HCT116 (cell line): ENCODE results near the gene SPEM1. TPM values are rescaled to one million over a fixed set of nuclear protein-coding genes. Genes with fewer than 3 reads are reported as not detected.
A peak's percentile ranks its signal among the peaks of the same experiment; 100 is the strongest.

Source experiments
- ATAC-seq: fragments of 200-7000 bp; cut with Tn5 transposase; 2 replicates; pipeline ENCODE4 v1.9.1; 2020; ENCODE audit warnings: mild to moderate bottlenecking, moderate library complexity
- BruUV-seq: library from RNA; stranded (reverse); fragments of 400-500 nt; replicated peaks from 2 replicates; lab custom pipeline; 2021; lab: Mats Ljungman, UMichigan
- CTCF ChIA-PET: fragments of 300-600 bp; sonication (Branson Sonifier 250); formaldehyde crosslinking; loops from one replicate; lab custom pipeline; 2021; ENCODE audit warnings: antibody characterized with exemption; lab: Charles Lee
- POLR2A ChIA-PET: fragments of 300-600, 350-600 bp; sonication (Branson Sonifier 250); formaldehyde crosslinking; loops from one replicate; lab custom pipeline; 2021; ENCODE audit warnings: antibody characterized with exemption; lab: Charles Lee
- RAD21 ChIA-PET, 2 experiments: fragments of 300-600 bp; sonication (Branson Sonifier 250); formaldehyde crosslinking; loops; one replicate each; lab custom pipeline; 2023; ENCODE audit warnings: low total read pairs in 2 of 2; ENCODE audit not compliant: uncharacterized antibody in 2 of 2, unreplicated experiment in 2 of 2, low non-redundant PET in 1 of 2; lab: Charles Lee
- DNase-seq: peaks from one replicate; pipeline ENCODE4 v3.0.0-alpha.2; 2010; ENCODE audit warnings: low read depth, low spot score
- H2AFZ ChIP-seq: fragments of 200-600 bp; shearing (Covaris generic), sonication (generic); 2 replicates; pipeline ENCODE4 v1.6.1; 2017; ENCODE audit warnings: low read depth, mixed run types, mixed read lengths, antibody characterized with exemption, low read length; ENCODE audit not compliant: poor library complexity, severe bottlenecking
- H3K27ac ChIP-seq: 2 replicates; pipeline ENCODE4 v1.5.1; 2012; ENCODE audit warnings: low read depth, low read length
- H3K27me3 ChIP-seq: fragments of 200-600 bp; sonication (generic); 2 replicates; pipeline ENCODE4 v1.6.1; 2016; ENCODE audit warnings: mixed run types, low read length, mixed read lengths; ENCODE audit not compliant: insufficient read depth
- H3K36me3 ChIP-seq, 2 experiments: fragments of 200-500 bp in 1 of 2; fragments of 200-600 bp in 1 of 2; sonication (Bioruptor generic) in 1 of 2; sonication (generic) in 1 of 2; 2 replicates each; pipeline versions ENCODE4 v1.5.1 to v1.6.1; 2014 to 2016; ENCODE audit warnings: low read length in 2 of 2, inconsistent platforms in 1 of 2, mixed read lengths in 1 of 2, mixed run types in 1 of 2; ENCODE audit not compliant: insufficient read depth in 2 of 2, control insufficient read depth in 1 of 2
- H3K4me1 ChIP-seq, 2 experiments: fragments of 200-600 bp in 1 of 2; sonication (generic) in 1 of 2; 2 replicates each; pipeline versions ENCODE4 v1.5.1 to v1.6.1; 2012 to 2017; ENCODE audit warnings: low read length in 2 of 2, inconsistent platforms in 1 of 2, mild to moderate bottlenecking in 1 of 2, mixed read lengths in 1 of 2, mixed run types in 1 of 2, moderate library complexity in 1 of 2; ENCODE audit not compliant: insufficient read depth in 2 of 2, control insufficient read depth in 1 of 2
- H3K4me2 ChIP-seq: fragments of 200-600 bp; sonication (generic); 2 replicates; pipeline ENCODE4 v1.6.1; 2017; ENCODE audit warnings: mixed run types, low read length, mixed read lengths
- H3K4me3 ChIP-seq, 2 experiments: fragments of 200-600 bp in 1 of 2; sonication (generic) in 1 of 2; replicated peaks in 1 of 2; 2 replicates each; pipeline ENCODE4 v1.5.1; 2011 to 2016; ENCODE audit warnings: low read length in 2 of 2, control low read depth in 1 of 2, low read depth in 1 of 2, mild to moderate bottlenecking in 1 of 2, mixed read lengths in 1 of 2, mixed run types in 1 of 2
- H3K79me2 ChIP-seq: fragments of 200-600 bp; sonication (generic); 2 replicates; pipeline ENCODE4 v1.6.1; 2017; ENCODE audit warnings: mild to moderate bottlenecking, mixed run types, low read length, moderate library complexity, mixed read lengths; ENCODE audit not compliant: insufficient read depth
- H3K9ac ChIP-seq: fragments of 200-600 bp; sonication (generic); 2 replicates; pipeline ENCODE4 v1.6.1; 2016; ENCODE audit warnings: low read length, mixed read lengths
- H3K9me2 ChIP-seq: fragments of 200-600 bp; sonication (generic), shearing (Covaris generic); 2 replicates; pipeline ENCODE4 v1.6.1; 2017; ENCODE audit warnings: mixed run types, mild to moderate bottlenecking, moderate library complexity; ENCODE audit not compliant: insufficient read depth
- H3K9me3 ChIP-seq, 2 experiments: fragments of 200-500 bp in 1 of 2; fragments of 200-600 bp in 1 of 2; sonication (Bioruptor generic) in 1 of 2; sonication (generic) in 1 of 2; 2 replicates each; pipeline ENCODE4 v1.6.1; 2014 to 2017; ENCODE audit warnings: low read length in 2 of 2, mixed read lengths in 2 of 2, inconsistent platforms in 1 of 2, low read depth in 1 of 2, mild to moderate bottlenecking in 1 of 2, mixed run types in 1 of 2, moderate library complexity in 1 of 2; ENCODE audit not compliant: control insufficient read depth in 1 of 2, insufficient read depth in 1 of 2
- H4K20me1 ChIP-seq: fragments of 200-600 bp; sonication (generic), shearing (Covaris generic); 2 replicates; pipeline ENCODE4 v1.6.1; 2017; ENCODE audit warnings: mixed run types, mild to moderate bottlenecking, moderate library complexity; ENCODE audit not compliant: insufficient read depth
- MAX ChIP-seq: IDR thresholded peaks from 2 replicates; pipeline ENCODE4 v1.6.1; 2012
- REST ChIP-seq: IDR thresholded peaks from 2 replicates; pipeline ENCODE4 v1.6.1; 2012; ENCODE audit warnings: low read depth
- intact Hi-C: fragments of 100-400 bp; cut with micrococcal nuclease; formaldehyde crosslinking; loops from 2 replicates; pipeline ENCODE4 v1.10.0; 2022
- total RNA-seq: library from RNA; stranded (reverse); gene quantifications from one replicate; pipeline ENCODE4 v1.2.1, GENCODE V29; 2021; ENCODE audit not compliant: unreplicated experiment

The SPEM1 gene
- total RNA-seq, 1 experiment from 2014 or later: 0.32 TPM

- Histone ChIP-seq H4K20me1 (no peaks in the 10 kb centered on the region), H3K9me3 (no peaks in the 10 kb centered on the region), H3K9me2 (no peaks in the 10 kb centered on the region), H3K36me3 (peaks cover 10 to 18% of the 10 kb centered on the region in 2 experiments; a peak in 3 of 4 replicates), H3K9ac (peak overlapping the region; percentile 75), H3K27me3 (no peaks in the 10 kb centered on the region), H3K27ac (peak overlapping the region; percentile 93), H3K4me1 (peaks cover 7 to 22% of the 10 kb centered on the region in 2 experiments; a peak in 3 of 4 replicates), H2AFZ (no peak overlapping the region), H3K79me2 (0 out of 2 replicates have a peak, but pooled peaks cover 7% of the 10 kb centered on the region), H3K4me3 (peak overlapping the region; percentile 58 to 84), H3K4me2 (peak overlapping the region; percentile 97)
- ChIA-PET POLR2A (no interaction called here), RAD21 (no interaction called here), CTCF (interaction anchor here (1.8 kb wide), 1 partner anchor 44 kb away, joined by 6 read pairs; no protein-coding TSS in a partner anchor)
- no peak for ATAC-seq
- DNase-seq: no peak
- intact Hi-C loops: loop anchor here (5.0 kb wide), 1 partner anchor 36 kb away; the partner anchor contains the start of gene TMEM95
- TF ChIP-seq REST (no peak), MAX (peak; percentile 7; the same call in 1 of the 2 replicates)
- no TSS peak for BruUV-seq
These were observed 27.2 kb upstream of the SPEM1 start for GRCh38 chr17:7392696-7393612.
